Gastroesophageal sphincter (tissue), 4 donors: Measurements from ENCODE around the gene BAIAP2L1. TPM values are rescaled to one million over a fixed set of nuclear protein-coding genes. Genes with fewer than 3 reads are reported as not detected.

ENCODE experiments used
- ATAC-seq: fragments of 150-250 bp; one replicate; pipeline ENCODE4 v1.9.1; 2016; ENCODE audit warnings: mild to moderate bottlenecking, moderate library complexity
- H3K27ac ChIP-seq, 4 donors: fragments of 200-600 bp; sonication (generic) in 3 of 4; 1 replicate in 3 of 4; 2 replicates in 1 of 4; pipeline ENCODE4 v1.5.1; 2016 to 2019
- H3K27me3 ChIP-seq: fragments of 200-600 bp; sonication (generic); one replicate; pipeline ENCODE4 v1.5.1; 2019
- H3K36me3 ChIP-seq, 2 donors: fragments of 200-600 bp; sonication (generic); one replicate each; pipeline ENCODE4 v1.5.1; 2019; ENCODE audit warnings: control low read depth in 1 of 2
- H3K4me1 ChIP-seq, 3 donors: fragments of 200-600 bp; sonication (generic); 1 replicate in 2 of 3; 2 replicates in 1 of 3; pipeline ENCODE4 v1.5.1; 2016 to 2019; ENCODE audit warnings: control low read depth in 2 of 3
- H3K4me3 ChIP-seq, 2 donors: fragments of 200-600 bp; sonication (generic); one replicate each; pipeline ENCODE4 v1.5.1; 2019; ENCODE audit warnings: mild to moderate bottlenecking in 1 of 2, moderate library complexity in 1 of 2
- H3K9me3 ChIP-seq, 3 donors: fragments of 200-600 bp; sonication (generic); one replicate each; pipeline ENCODE4 v1.5.1; 2017 to 2019; ENCODE audit warnings: control low read depth in 2 of 3
- CTCF ChIP-seq, 4 experiments: fragments of 200-600 bp in 2 of 4; fragments of 450-650 bp in 2 of 4; sonication (generic) in 1 of 4; IDR thresholded peaks; one replicate each; pipeline ENCODE4 v1.5.1; 2017 to 2019; ENCODE audit warnings: antibody characterized with exemption in 4 of 4, mild to moderate bottlenecking in 2 of 4, moderate library complexity in 2 of 4
- EP300 ChIP-seq: sonication (generic); formaldehyde crosslinking; IDR thresholded peaks from one replicate; pipeline ENCODE4 v1.6.1; 2017; ENCODE audit warnings: antibody characterized with exemption, mild to moderate bottlenecking
- POLR2A ChIP-seq, 2 donors: fragments of 450-650 bp; IDR thresholded peaks; one replicate each; pipeline ENCODE4 v1.6.1; 2017; ENCODE audit warnings: antibody characterized with exemption in 2 of 2, mild to moderate bottlenecking in 2 of 2, moderate library complexity in 1 of 2
- POLR2AphosphoS5 ChIP-seq: sonication (generic); formaldehyde crosslinking; IDR thresholded peaks from one replicate; pipeline ENCODE4 v1.6.1; 2017; ENCODE audit warnings: antibody characterized with exemption
- WGBS, 2 donors: methylation state at CpG; one replicate each; pipeline ENCODE4 v1.1.5; 2018; ENCODE audit warnings: low coverage in 1 of 2; 5-methylcytosine and 5-hydroxymethylcytosine counted together
- total RNA-seq, 4 donors: library from RNA; depleted of rRNA; stranded (reverse); fragments of >200 nt; gene quantifications; one replicate each; pipeline ENCODE4 v1.1.0, GENCODE V29; 2016

The BAIAP2L1 gene
- total RNA-seq, 4 donors from 2014 or later = 0.13 to 6.7 (median 2.1) TPM

GRCh38 chr7:98358706-98359105, 42.2 kb downstream of the BAIAP2L1 start:
- Histone ChIP-seq H3K27ac (no peak overlapping the region), H3K27me3 (no peaks in the 10 kb centered on the region), H3K4me1 (no peaks in the 10 kb centered on the region), H3K4me3 (no peak overlapping the region), H3K9me3 (no peaks in the 10 kb centered on the region), H3K36me3 (no peaks in the 10 kb centered on the region)
- TF ChIP-seq POLR2AphosphoS5 (no peak), CTCF (IDR thresholded peaks at IDR 0.05) (no peak), POLR2A (IDR thresholded peaks at IDR 0.05) (no peak), EP300 (no peak)
- ATAC-seq = no peak
- WGBS, 2 donors = no CpG with 5 or more reads among the region's 6 CpGs

- no peaks in the 10 kb centered on the region for H3K9me3 ChIP-seq
- no peaks in the 10 kb centered on the region for H3K4me1 ChIP-seq
- H3K27me3 ChIP-seq = no peaks in the 10 kb centered on the region
- 39 to 52% methylated on average over 7 of the region's 7 CpGs for whole genome bisulfite sequencing, 2 donors
- TF ChIP-seq CTCF (IDR thresholded peaks at IDR 0.05) (no peak), POLR2AphosphoS5 (no peak), EP300 (no peak), POLR2A (IDR thresholded peaks at IDR 0.05) (no peak)
- ATAC-seq = peak; percentile 77
- H3K27ac ChIP-seq = no peak overlapping the region
- H3K4me3 ChIP-seq = no peak overlapping the region
- H3K36me3 ChIP-seq = no peaks in the 10 kb centered on the region
Measured at GRCh38 chr7:98357751-98358161, 43.1 kb downstream of the BAIAP2L1 start.

GRCh38 chr7:98355250-98355538, 45.7 kb downstream of the BAIAP2L1 start:
- H3K4me1 ChIP-seq = peaks cover 0 to 4% (median 0%) of the 10 kb centered on the region in 3 donors
- no peak for TF ChIP-seq POLR2A (IDR thresholded peaks at IDR 0.05)
- TF ChIP-seq POLR2AphosphoS5 = no peak
- peaks cover 0 to 5% (median 0%) of the 10 kb centered on the region in 3 donors for H3K9me3 ChIP-seq
- 50% methylated on average over 2 of the region's 6 CpGs; no CpG with 5 or more reads in 1 of the 2 donors for WGBS, 2 donors
- H3K4me3 ChIP-seq = no peak overlapping the region
- H3K27me3 ChIP-seq = no peaks in the 10 kb centered on the region
- H3K36me3 ChIP-seq = no peaks in the 10 kb centered on the region
- no peak for ATAC-seq
- no peak overlapping the region for H3K27ac ChIP-seq

GRCh38 chr7:98354511-98355249, 46.2 kb downstream of the BAIAP2L1 start:
- no peak overlapping the region for H3K27ac ChIP-seq
- no peak overlapping the region for H3K4me3 ChIP-seq
- no peaks in the 10 kb centered on the region for H3K27me3 ChIP-seq
- H3K9me3 ChIP-seq = peaks cover 0 to 5% (median 0%) of the 10 kb centered on the region in 3 donors
- TF ChIP-seq EP300 (no peak), POLR2AphosphoS5 (no peak), CTCF (IDR thresholded peaks at IDR 0.05) (no peak), POLR2A (IDR thresholded peaks at IDR 0.05) (no peak)
- H3K4me1 ChIP-seq = peaks cover 0 to 4% (median 0%) of the 10 kb centered on the region in 3 donors
- H3K36me3 ChIP-seq = no peaks in the 10 kb centered on the region
- 63 to 98% methylated on average over 6 to 7 of the region's 22 CpGs for WGBS, 2 donors
- no peak for ATAC-seq

GRCh38 chr7:98354052-98354451, 46.8 kb downstream of the BAIAP2L1 start:
- Histone ChIP-seq H3K36me3 (no peaks in the 10 kb centered on the region), H3K27me3 (no peaks in the 10 kb centered on the region), H3K4me1 (peaks cover 0 to 4% (median 0%) of the 10 kb centered on the region in 3 donors), H3K9me3 (peaks cover 0 to 5% (median 0%) of the 10 kb centered on the region in 3 donors), H3K27ac (no peak overlapping the region), H3K4me3 (no peak overlapping the region)
- no peak for ATAC-seq
- TF ChIP-seq EP300 (no peak), CTCF (IDR thresholded peaks at IDR 0.05) (no peak), POLR2A (IDR thresholded peaks at IDR 0.05) (no peak), POLR2AphosphoS5 (no peak)
- WGBS, 2 donors = 82 to 96% methylated on average over 3 to 7 of the region's 7 CpGs
